GM23338 (cell line): ENCODE results near the gene ANKFY1. TPM values are rescaled to one million over a fixed set of nuclear protein-coding genes. Genes with fewer than 3 reads are reported as not detected.

Experiments used
- CREB1 ChIP-seq: fragments of 250-450 bp; sonication (Bioruptor Pico); IDR thresholded peaks from 2 replicates; pipeline ENCODE4 v1.5.0; 2020; ENCODE audit warnings: low read depth, mild to moderate bottlenecking, moderate library complexity
- ETS1 ChIP-seq: IDR thresholded peaks from 2 replicates; pipeline ENCODE4 v1.6.1; 2016; ENCODE audit warnings: antibody characterized with exemption
- EZH2 ChIP-seq: fragments of 200-600 bp; sonication (generic); IDR thresholded peaks from one replicate; pipeline ENCODE4 v1.8.0; 2017; ENCODE audit warnings: antibody characterized with exemption, mild to moderate bottlenecking, low read depth; ENCODE audit not compliant: unreplicated experiment
- EZH2phosphoT487 ChIP-seq: fragments of 200-600 bp; sonication (generic); IDR thresholded peaks from one replicate; pipeline ENCODE4 v1.8.1; 2018; ENCODE audit warnings: antibody characterized with exemption; ENCODE audit not compliant: unreplicated experiment
- JUNB ChIP-seq: IDR thresholded peaks from one replicate; pipeline ENCODE4 v1.6.1; 2016; ENCODE audit warnings: antibody characterized with exemption; ENCODE audit not compliant: unreplicated experiment
- NANOG ChIP-seq: IDR thresholded peaks from 2 replicates; pipeline ENCODE4 v1.6.1; 2016; ENCODE audit warnings: antibody characterized with exemption, borderline replicate concordance
- POLR2AphosphoS5 ChIP-seq: IDR thresholded peaks from 2 replicates; pipeline ENCODE4 v1.6.1; 2016; ENCODE audit warnings: antibody characterized with exemption, low read depth
- ZNF114 ChIP-seq: fragments of 250-450 bp; sonication (Bioruptor Pico); IDR thresholded peaks from 2 replicates; pipeline ENCODE4 v1.5.0; 2020; ENCODE audit warnings: mild to moderate bottlenecking, moderate library complexity
- ZNF331 ChIP-seq: fragments of 250-450 bp; sonication (Bioruptor Pico); IDR thresholded peaks from 2 replicates; pipeline ENCODE4 v1.5.0; 2020; ENCODE audit warnings: low read depth, mild to moderate bottlenecking, moderate library complexity
- ZNF462 ChIP-seq: fragments of 250-450 bp; sonication (Bioruptor Pico); IDR thresholded peaks from 2 replicates; pipeline ENCODE4 v1.5.0; 2020; ENCODE audit warnings: mild to moderate bottlenecking, moderate library complexity
- polyA plus RNA-seq: library from polyadenylated mRNA; unstranded; fragments of >200 nt; fragmentation: Nextera tagmentation; extraction: Ambion mirVana; gene quantifications from 2 replicates; pipeline ENCODE4 v1.2.1, GENCODE V29; 2016
- total RNA-seq: library from RNA; depleted of rRNA; stranded (reverse); fragments of >200 nt; shearing (Covaris generic); gene quantifications from 2 replicates; pipeline ENCODE4 v1.2.3, GENCODE V29; 2014

ANKFY1 gene
- total and polyA plus RNA-seq, 2 experiments from 2014 or later: 12.9 to 44.4 TPM

- TF ChIP-seq ZNF462 (CRISPR knock-in tag) (no peak), CREB1 (CRISPR knock-in tag) (no peak), NANOG (no peak), ZNF331 (no peak), ETS1 (no peak), POLR2AphosphoS5 (no peak), JUNB (no peak), EZH2phosphoT487 (no peak), EZH2 (no peak), ZNF114 (CRISPR knock-in tag) (no peak)
Measured at GRCh38 chr17:4234401-4234800, 29.4 kb downstream of the ANKFY1 start (continued).
